ENCODE measurements around the gene NRXN3.

DNA sequence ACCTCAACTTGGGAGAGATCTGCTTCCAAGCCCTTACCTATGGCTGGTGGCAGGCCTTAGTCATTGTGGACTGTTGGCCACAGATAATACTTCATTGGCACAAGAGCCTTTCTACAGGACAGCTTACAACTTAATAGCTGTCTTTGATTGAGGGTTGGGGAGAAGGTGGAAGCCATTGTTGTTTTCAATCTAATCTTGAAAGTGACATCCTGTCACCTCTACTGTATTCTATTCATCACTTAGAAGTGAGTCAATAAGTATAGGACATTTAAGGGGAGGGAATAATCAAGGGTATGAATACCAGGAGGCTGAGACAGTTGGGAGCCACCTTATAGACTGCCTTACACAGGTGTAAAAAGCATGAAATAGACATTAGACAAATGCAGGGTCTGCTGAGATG, 906.3 kb downstream of the NRXN3 start:
- TF ChIP-seq EZH2 (IDR thresholded peaks at IDR 0.05; ENCODE audit: insufficient read depth, poor library complexity, severe bottlenecking) = no peak
- TF ChIP-seq EZH2phosphoT487 (IDR thresholded peaks at IDR 0.05; ENCODE audit: insufficient read depth, low read depth) = no peak
